HCT116 (cell line): Measurements from ENCODE around the gene CDC42BPB. TPM values are rescaled to one million over a fixed set of nuclear protein-coding genes. Genes with fewer than 3 reads are reported as not detected.

Experiments used
- ATAC-seq: fragments of 200-7000 bp; cut with Tn5 transposase; 2 replicates; pipeline ENCODE4 v1.9.1; 2020; ENCODE audit warnings: mild to moderate bottlenecking, moderate library complexity
- BruUV-seq: library from RNA; stranded (reverse); fragments of 400-500 nt; replicated peaks from 2 replicates; lab custom pipeline; 2021; lab: Mats Ljungman, UMichigan
- CTCF ChIA-PET: fragments of 300-600 bp; sonication (Branson Sonifier 250); formaldehyde crosslinking; loops from one replicate; lab custom pipeline; 2021; ENCODE audit warnings: antibody characterized with exemption; lab: Charles Lee
- POLR2A ChIA-PET: fragments of 300-600, 350-600 bp; sonication (Branson Sonifier 250); formaldehyde crosslinking; loops from one replicate; lab custom pipeline; 2021; ENCODE audit warnings: antibody characterized with exemption; lab: Charles Lee
- RAD21 ChIA-PET, 2 experiments: fragments of 300-600 bp; sonication (Branson Sonifier 250); formaldehyde crosslinking; loops; one replicate each; lab custom pipeline; 2023; ENCODE audit warnings: low total read pairs in 2 of 2; ENCODE audit not compliant: uncharacterized antibody in 2 of 2, unreplicated experiment in 2 of 2, low non-redundant PET in 1 of 2; lab: Charles Lee
- DNase-seq: peaks from one replicate; pipeline ENCODE4 v3.0.0-alpha.2; 2010; ENCODE audit warnings: low read depth, low spot score
- H2AFZ ChIP-seq: fragments of 200-600 bp; shearing (Covaris generic), sonication (generic); 2 replicates; pipeline ENCODE4 v1.6.1; 2017; ENCODE audit warnings: low read depth, mixed run types, mixed read lengths, antibody characterized with exemption, low read length; ENCODE audit not compliant: poor library complexity, severe bottlenecking
- H3K27ac ChIP-seq: 2 replicates; pipeline ENCODE4 v1.5.1; 2012; ENCODE audit warnings: low read depth, low read length
- H3K27me3 ChIP-seq: fragments of 200-600 bp; sonication (generic); 2 replicates; pipeline ENCODE4 v1.6.1; 2016; ENCODE audit warnings: mixed run types, low read length, mixed read lengths; ENCODE audit not compliant: insufficient read depth
- H3K36me3 ChIP-seq, 2 experiments: fragments of 200-500 bp in 1 of 2; fragments of 200-600 bp in 1 of 2; sonication (Bioruptor generic) in 1 of 2; sonication (generic) in 1 of 2; 2 replicates each; pipeline versions ENCODE4 v1.5.1 to v1.6.1; 2014 to 2016; ENCODE audit warnings: low read length in 2 of 2, inconsistent platforms in 1 of 2, mixed read lengths in 1 of 2, mixed run types in 1 of 2; ENCODE audit not compliant: insufficient read depth in 2 of 2, control insufficient read depth in 1 of 2
- H3K4me1 ChIP-seq, 2 experiments: fragments of 200-600 bp in 1 of 2; sonication (generic) in 1 of 2; 2 replicates each; pipeline versions ENCODE4 v1.5.1 to v1.6.1; 2012 to 2017; ENCODE audit warnings: low read length in 2 of 2, inconsistent platforms in 1 of 2, mild to moderate bottlenecking in 1 of 2, mixed read lengths in 1 of 2, mixed run types in 1 of 2, moderate library complexity in 1 of 2; ENCODE audit not compliant: insufficient read depth in 2 of 2, control insufficient read depth in 1 of 2
- H3K4me2 ChIP-seq: fragments of 200-600 bp; sonication (generic); 2 replicates; pipeline ENCODE4 v1.6.1; 2017; ENCODE audit warnings: mixed run types, low read length, mixed read lengths
- H3K4me3 ChIP-seq, 2 experiments: fragments of 200-600 bp in 1 of 2; sonication (generic) in 1 of 2; replicated peaks in 1 of 2; 2 replicates each; pipeline ENCODE4 v1.5.1; 2011 to 2016; ENCODE audit warnings: low read length in 2 of 2, control low read depth in 1 of 2, low read depth in 1 of 2, mild to moderate bottlenecking in 1 of 2, mixed read lengths in 1 of 2, mixed run types in 1 of 2
- H3K79me2 ChIP-seq: fragments of 200-600 bp; sonication (generic); 2 replicates; pipeline ENCODE4 v1.6.1; 2017; ENCODE audit warnings: mild to moderate bottlenecking, mixed run types, low read length, moderate library complexity, mixed read lengths; ENCODE audit not compliant: insufficient read depth
- H3K9ac ChIP-seq: fragments of 200-600 bp; sonication (generic); 2 replicates; pipeline ENCODE4 v1.6.1; 2016; ENCODE audit warnings: low read length, mixed read lengths
- H3K9me2 ChIP-seq: fragments of 200-600 bp; sonication (generic), shearing (Covaris generic); 2 replicates; pipeline ENCODE4 v1.6.1; 2017; ENCODE audit warnings: mixed run types, mild to moderate bottlenecking, moderate library complexity; ENCODE audit not compliant: insufficient read depth
- H3K9me3 ChIP-seq, 2 experiments: fragments of 200-500 bp in 1 of 2; fragments of 200-600 bp in 1 of 2; sonication (Bioruptor generic) in 1 of 2; sonication (generic) in 1 of 2; 2 replicates each; pipeline ENCODE4 v1.6.1; 2014 to 2017; ENCODE audit warnings: low read length in 2 of 2, mixed read lengths in 2 of 2, inconsistent platforms in 1 of 2, low read depth in 1 of 2, mild to moderate bottlenecking in 1 of 2, mixed run types in 1 of 2, moderate library complexity in 1 of 2; ENCODE audit not compliant: control insufficient read depth in 1 of 2, insufficient read depth in 1 of 2
- H4K20me1 ChIP-seq: fragments of 200-600 bp; sonication (generic), shearing (Covaris generic); 2 replicates; pipeline ENCODE4 v1.6.1; 2017; ENCODE audit warnings: mixed run types, mild to moderate bottlenecking, moderate library complexity; ENCODE audit not compliant: insufficient read depth
- CBX3 ChIP-seq: IDR thresholded peaks from 2 replicates; pipeline ENCODE4 v1.6.1; 2012; ENCODE audit warnings: low read depth
- EZH2 ChIP-seq: fragments of 200-600 bp; sonication (generic); IDR thresholded peaks from 2 replicates; pipeline ENCODE4 v1.6.1; 2017; ENCODE audit warnings: antibody characterized with exemption, mixed run types
- JUND ChIP-seq: IDR thresholded peaks from 2 replicates; pipeline ENCODE4 v1.6.1; 2012
- POLR2A ChIP-seq: IDR thresholded peaks from 2 replicates; pipeline ENCODE4 v1.7.0; 2011; ENCODE audit warnings: borderline replicate concordance; ENCODE audit not compliant: insufficient read depth, insufficient read length; ENCODE audit errors: extremely low read depth
- POLR2AphosphoS5 ChIP-seq: IDR thresholded peaks from 2 replicates; pipeline ENCODE4 v1.6.1; 2011; ENCODE audit warnings: mild to moderate bottlenecking, low read depth, low read length, moderate library complexity
- SIN3A ChIP-seq: IDR thresholded peaks from 2 replicates; pipeline ENCODE4 v1.6.1; 2012; ENCODE audit warnings: low read depth
- SP1 ChIP-seq: IDR thresholded peaks from 2 replicates; pipeline ENCODE4 v1.6.1; 2012; ENCODE audit warnings: low read depth
- SRF ChIP-seq: IDR thresholded peaks from 2 replicates; pipeline ENCODE4 v1.6.1; 2012; ENCODE audit warnings: low read depth
- TCF7L2 ChIP-seq: IDR thresholded peaks from 2 replicates; pipeline ENCODE4 v1.7.0; 2011; ENCODE audit warnings: borderline replicate concordance, inconsistent platforms; ENCODE audit not compliant: insufficient read depth, insufficient read length; ENCODE audit errors: extremely low read depth
- ZNF274 ChIP-seq: fragments of 200-500 bp; sonication (Bioruptor generic); IDR thresholded peaks from 2 replicates; pipeline ENCODE4 v1.6.1; 2014; ENCODE audit warnings: mild to moderate bottlenecking, low read depth, low read length, inconsistent platforms
- intact Hi-C: fragments of 100-400 bp; cut with micrococcal nuclease; formaldehyde crosslinking; loops from 2 replicates; pipeline ENCODE4 v1.10.0; 2022
- total RNA-seq: library from RNA; stranded (reverse); gene quantifications from one replicate; pipeline ENCODE4 v1.2.1, GENCODE V29; 2021; ENCODE audit not compliant: unreplicated experiment
- TF ChIP-seq, protein P1 (sequence below), 3 experiments: fragments of 200-600 bp in 1 of 3; sonication (generic) in 1 of 3; IDR thresholded peaks in 2 of 3; conservative IDR thresholded peaks in 1 of 3; 2 replicates each; pipeline ENCODE4 v1.5.1; 2012 to 2017; ENCODE audit warnings: low read depth in 2 of 3, low read length in 2 of 3, antibody characterized with exemption in 1 of 3, borderline replicate concordance in 1 of 3, control low read depth in 1 of 3, mild to moderate bottlenecking in 1 of 3, mixed read lengths in 1 of 3, mixed run types in 1 of 3, moderate library complexity in 1 of 3; ENCODE audit not compliant: insufficient read depth in 1 of 3

The CDC42BPB gene
- total RNA-seq, 1 experiment from 2014 or later = 85.6 TPM

DNA sequence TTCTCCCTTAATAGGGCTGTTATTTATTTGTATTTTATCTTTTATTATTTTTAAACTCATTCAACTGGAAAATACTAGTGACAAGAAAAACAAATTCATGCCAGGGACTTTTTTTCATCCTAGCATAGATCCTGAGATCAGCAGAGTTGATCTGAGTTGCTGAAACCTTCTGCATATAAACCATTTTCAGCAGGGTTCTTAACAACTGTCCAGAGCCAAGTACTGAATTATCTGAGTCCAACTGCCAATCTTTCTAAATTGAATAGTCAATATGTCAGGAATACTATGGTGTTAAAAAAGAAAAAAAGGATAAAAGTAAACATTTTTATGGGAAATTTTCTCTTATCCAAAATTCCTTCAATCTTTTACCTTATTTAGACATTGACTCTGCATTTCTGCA is 28.6 kb downstream of the CDC42BPB start (continued):
- TF ChIP-seq CBX3 = no peak

DNA sequence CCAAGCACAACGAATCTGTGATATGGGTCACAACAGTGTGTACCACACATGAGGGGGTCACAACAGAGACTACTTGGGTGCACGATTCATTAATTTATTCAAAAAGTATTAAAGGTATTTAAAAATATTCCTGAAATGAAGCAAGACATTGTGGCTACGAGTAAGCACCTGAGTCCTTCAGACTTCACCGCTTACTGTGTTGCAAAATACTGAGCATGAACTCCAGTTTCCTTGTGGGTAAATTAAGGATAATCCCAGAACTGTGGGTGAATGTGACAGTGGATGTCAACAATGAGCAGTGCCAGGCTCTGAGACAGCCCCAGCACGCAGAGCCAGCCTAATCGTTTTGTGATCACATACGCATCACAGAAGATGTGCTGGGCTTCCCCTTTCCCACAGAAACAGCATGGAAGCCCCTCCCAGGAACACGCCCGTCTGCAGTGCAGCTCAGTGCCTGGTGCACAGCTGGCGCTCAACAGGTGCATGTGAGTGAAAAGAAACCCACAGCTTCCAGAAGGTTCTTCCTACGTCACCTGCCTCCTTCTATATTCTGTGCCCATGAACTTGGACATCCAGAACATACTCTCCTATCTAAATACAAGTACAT is 29.1 kb downstream of the CDC42BPB start:
- Histone ChIP-seq H3K4me2 (no peak overlapping the region), H3K9me2 (no peaks in the 10 kb centered on the region), H2AFZ (no peak overlapping the region), H4K20me1 (peaks cover 10% of the 10 kb centered on the region; the same call in 1 of the 2 replicates), H3K4me1 (peaks cover 0 to 3% of the 10 kb centered on the region in 2 experiments; a peak in 2 of 4 replicates), H3K9me3 (no peaks in the 10 kb centered on the region), H3K27ac (no peak overlapping the region), H3K4me3 (no peak overlapping the region), H3K79me2 (peaks cover 91% of the 10 kb centered on the region), H3K9ac (no peak overlapping the region)
- no peak for ATAC-seq
- no TSS peak for BruUV-seq
- intact Hi-C loops = no loop called here
- TF ChIP-seq EZH2 (no peak), SIN3A (no peak), ZNF274 (no peak), JUND (no peak), TCF7L2 (no peak), SP1 (no peak), POLR2AphosphoS5 (no peak), POLR2A (no peak), SRF (no peak)
- TF ChIP-seq, protein P1, sequence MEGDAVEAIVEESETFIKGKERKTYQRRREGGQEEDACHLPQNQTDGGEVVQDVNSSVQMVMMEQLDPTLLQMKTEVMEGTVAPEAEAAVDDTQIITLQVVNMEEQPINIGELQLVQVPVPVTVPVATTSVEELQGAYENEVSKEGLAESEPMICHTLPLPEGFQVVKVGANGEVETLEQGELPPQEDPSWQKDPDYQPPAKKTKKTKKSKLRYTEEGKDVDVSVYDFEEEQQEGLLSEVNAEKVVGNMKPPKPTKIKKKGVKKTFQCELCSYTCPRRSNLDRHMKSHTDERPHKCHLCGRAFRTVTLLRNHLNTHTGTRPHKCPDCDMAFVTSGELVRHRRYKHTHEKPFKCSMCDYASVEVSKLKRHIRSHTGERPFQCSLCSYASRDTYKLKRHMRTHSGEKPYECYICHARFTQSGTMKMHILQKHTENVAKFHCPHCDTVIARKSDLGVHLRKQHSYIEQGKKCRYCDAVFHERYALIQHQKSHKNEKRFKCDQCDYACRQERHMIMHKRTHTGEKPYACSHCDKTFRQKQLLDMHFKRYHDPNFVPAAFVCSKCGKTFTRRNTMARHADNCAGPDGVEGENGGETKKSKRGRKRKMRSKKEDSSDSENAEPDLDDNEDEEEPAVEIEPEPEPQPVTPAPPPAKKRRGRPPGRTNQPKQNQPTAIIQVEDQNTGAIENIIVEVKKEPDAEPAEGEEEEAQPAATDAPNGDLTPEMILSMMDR (IDR thresholded peaks at IDR 0.05 in 2 of 3, conservative IDR thresholded peaks at IDR 0.05 in 1 of 3; ENCODE audit: borderline replicate concordance in 1 of 3, insufficient read depth in 1 of 3, low read depth in 2 of 3, low read length in 2 of 3) = no peak
- TF ChIP-seq, all 23 proteins: peak for 0
- ChIA-PET POLR2A (no interaction called here), CTCF (no interaction called here), RAD21 (no interaction called here)
- Histone ChIP-seq H3K36me3 (no peaks in the 10 kb centered on the region), H3K27me3 (no peaks in the 10 kb centered on the region)
- DNase-seq = no peak
